ENCODE measurements around the gene ZFYVE1.

GRCh38 chr14:72921396-72921795 is 105.5 kb downstream of the ZFYVE1 start:
- TF ChIP-seq CTCF (IDR thresholded peaks at IDR 0.05; ENCODE audit: poor library complexity) (no peak), EZH2 (IDR thresholded peaks at IDR 0.05; ENCODE audit: borderline replicate concordance) (no peak)
